ENCODE data around the gene NRTN. TPM values are rescaled to one million over a fixed set of nuclear protein-coding genes. Genes with fewer than 3 reads are reported as not detected.
A peak's percentile ranks its signal among the peaks of the same experiment; 100 is the strongest.

The NRTN gene
- total and polyA plus RNA-seq, 7 experiments from 2014 or later: 0.19 to 1.0 (median 0.66) TPM; not detected in 1

DNA sequence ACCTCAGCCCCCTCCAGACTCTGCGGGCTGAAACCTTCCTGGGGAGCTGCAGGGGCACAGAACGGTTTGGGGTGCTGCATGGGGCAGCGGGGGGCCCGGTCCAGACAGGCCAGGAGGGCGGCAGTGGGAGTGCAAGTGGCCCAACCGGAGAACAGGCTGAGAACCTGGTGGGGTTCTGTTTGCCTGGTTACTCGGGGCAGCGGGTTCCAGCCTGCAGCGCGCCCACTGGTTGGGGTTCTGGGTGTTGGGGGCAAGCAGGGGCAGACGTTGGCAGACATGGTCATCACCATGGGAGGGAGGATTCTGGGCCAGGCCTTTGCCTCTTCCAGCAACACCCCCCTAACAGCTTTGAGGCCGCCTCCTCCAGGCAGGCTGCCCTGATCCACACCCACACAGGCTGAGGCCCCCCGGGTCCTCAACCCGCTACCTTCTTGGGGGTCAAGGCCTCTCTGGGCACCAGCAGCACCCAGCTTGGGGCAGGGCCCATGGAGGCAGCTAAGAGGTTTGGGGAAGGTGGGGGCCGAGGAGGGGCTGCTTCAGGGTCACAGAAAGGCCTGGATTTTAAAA is 20.2 kb upstream of the NRTN start, which contains the start of gene PRR22:
Gene PRR22, minus strand, starts transcription at position 166 of the 567 bp plus-strand sequence. Its CDS starts 86 bp downstream, at position 80.
- CTCF ChIA-PET: no interaction called here
- DNase-seq (no peak), ATAC-seq (peak; percentile 3)
- peaks cover 0 to under 1% of the 10 kb centered on the region in 2 donors for H3K4me1 ChIP-seq (ENCODE audit: control insufficient read depth in 2 of 2, insufficient read depth in 2 of 2, low read length in 2 of 2)
- POLR2A ChIA-PET: no interaction called here
- H3K27ac Mint-ChIP-seq: peak within 1 kb of the TSS in 1 of 9 donors; percentile 38
- H3K27me3 ChIP-seq (ENCODE audit: control insufficient read depth in 2 of 2, insufficient read depth in 2 of 2, low read length in 2 of 2): no peaks in the 10 kb centered on the region
- H3K27ac ChIP-seq (ENCODE audit: low read depth, low read length): no peak within 1 kb of the TSS
- no peaks in the 10 kb centered on the region for H3K9me3 ChIP-seq (ENCODE audit: control insufficient read depth in 2 of 3, low read length in 3 of 3)
- no peaks in the 10 kb centered on the region for H3K9me3 Mint-ChIP-seq
- H3K36me3 ChIP-seq (ENCODE audit: control insufficient read depth in 2 of 3, insufficient read depth in 3 of 3, low read length in 3 of 3): peaks cover 1 to 58% (median 26%) of the 10 kb centered on the region in 3 experiments
- no peak within 1 kb of the TSS for H3K4me3 ChIP-seq (ENCODE audit: low read length)
- no peaks in the 10 kb centered on the region for H3K27me3 Mint-ChIP-seq
- H3K4me3 Mint-ChIP-seq: no peak within 1 kb of the TSS
- peaks cover 0 to 7% (median 0%) of the 10 kb centered on the region in 7 donors for H3K4me1 Mint-ChIP-seq
- H3K36me3 Mint-ChIP-seq: peaks cover 0 to 16% (median 8%) of the 10 kb centered on the region in 5 donors
- intact Hi-C loops (cut with micrococcal nuclease): no loop called here

DNA sequence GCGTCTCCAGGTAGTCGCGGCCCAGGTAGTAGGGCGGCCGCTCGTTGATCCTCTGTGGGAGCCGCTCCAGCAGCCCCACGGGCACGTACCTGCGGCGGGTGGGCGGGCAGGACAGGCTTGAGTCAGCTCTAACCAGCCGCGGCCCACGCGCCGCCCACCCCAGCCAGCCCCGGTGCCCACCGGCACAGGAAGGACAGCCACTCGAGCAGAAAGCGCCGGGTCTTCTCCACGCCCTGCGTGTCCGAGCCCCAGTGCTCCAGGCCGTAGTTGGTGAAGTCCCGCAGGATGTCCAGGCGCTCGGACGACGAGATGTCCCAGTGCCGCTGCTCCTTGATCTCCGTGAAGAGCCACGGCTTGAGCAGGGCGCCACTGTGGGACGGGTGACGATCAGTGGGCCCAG is 19.4 kb upstream of the NRTN start:
- Mint-ChIP-seq H3K4me3 (no peak overlapping the region), H3K9me3 (peaks cover 0 to 1% (median 0%) of the 10 kb centered on the region in 11 donors), H3K27me3 (no peaks in the 10 kb centered on the region), H3K27ac (no peak overlapping the region), H3K36me3 (peaks cover 5 to 20% (median 11%) of the 10 kb centered on the region in 5 donors), H3K4me1 (peaks cover 3 to 14% (median 5%) of the 10 kb centered on the region in 7 donors)
- DNase-seq: no peak
- no peaks in the 10 kb centered on the region for H3K27me3 ChIP-seq (ENCODE audit: control insufficient read depth in 2 of 2, insufficient read depth in 2 of 2, low read length in 2 of 2)
- peaks cover 4 to 62% (median 33%) of the 10 kb centered on the region in 3 experiments for H3K36me3 ChIP-seq (ENCODE audit: control insufficient read depth in 2 of 3, insufficient read depth in 3 of 3, low read length in 3 of 3)
- intact Hi-C loops (cut with micrococcal nuclease): no loop called here
- ChIA-PET CTCF (no interaction called here), POLR2A (no interaction called here)
- H3K4me1 ChIP-seq (ENCODE audit: control insufficient read depth in 2 of 2, insufficient read depth in 2 of 2, low read length in 2 of 2): peaks cover 6 to 8% of the 10 kb centered on the region in 2 donors
- ATAC-seq: no peak
- H3K27ac ChIP-seq (ENCODE audit: low read depth, low read length): no peak overlapping the region
- H3K4me3 ChIP-seq (ENCODE audit: low read length): no peak overlapping the region
- no peaks in the 10 kb centered on the region for H3K9me3 ChIP-seq (ENCODE audit: control insufficient read depth in 2 of 3, low read length in 3 of 3)

DNA sequence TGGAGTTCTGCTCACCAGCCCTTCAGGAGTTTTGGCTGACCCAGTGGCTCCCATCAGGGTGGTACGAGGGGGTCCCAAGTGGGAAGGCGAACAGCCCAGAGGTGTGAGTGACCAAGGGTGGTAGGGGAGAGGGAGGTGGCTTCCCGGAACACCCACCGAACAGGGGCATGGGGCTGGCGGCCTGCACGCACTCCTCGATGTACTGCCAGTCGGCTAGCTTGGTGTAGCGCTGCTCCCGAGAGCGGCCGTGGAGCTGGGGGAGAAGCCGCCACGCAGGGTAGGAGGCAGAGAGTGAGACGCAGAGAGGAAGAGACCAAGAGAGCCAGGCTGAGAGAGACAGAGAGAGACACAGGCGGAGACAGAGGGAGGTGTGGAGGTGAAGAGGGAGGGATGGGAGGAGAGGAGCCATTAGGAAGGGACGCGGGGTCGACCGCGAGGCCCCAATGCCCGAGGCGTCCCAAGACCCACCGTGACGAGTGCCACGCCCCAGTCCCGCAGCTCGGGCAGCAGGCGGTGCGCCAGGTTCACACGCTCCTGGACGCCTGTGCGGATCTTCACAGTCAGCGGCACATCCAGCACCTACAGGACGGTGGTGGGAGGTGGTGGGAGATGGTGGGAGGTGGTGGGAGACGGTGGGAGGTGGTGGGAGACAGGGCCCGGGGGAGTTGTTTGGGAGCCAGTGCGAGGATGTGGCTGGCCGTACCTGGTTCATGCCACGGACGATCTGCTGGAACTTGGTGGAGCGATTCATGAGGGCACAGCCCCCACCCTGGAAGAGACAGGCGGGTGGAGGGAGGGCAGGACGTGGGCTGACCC is 18.1 kb upstream of the NRTN start:
- H3K27ac ChIP-seq (ENCODE audit: low read depth, low read length): no peak overlapping the region

DNA sequence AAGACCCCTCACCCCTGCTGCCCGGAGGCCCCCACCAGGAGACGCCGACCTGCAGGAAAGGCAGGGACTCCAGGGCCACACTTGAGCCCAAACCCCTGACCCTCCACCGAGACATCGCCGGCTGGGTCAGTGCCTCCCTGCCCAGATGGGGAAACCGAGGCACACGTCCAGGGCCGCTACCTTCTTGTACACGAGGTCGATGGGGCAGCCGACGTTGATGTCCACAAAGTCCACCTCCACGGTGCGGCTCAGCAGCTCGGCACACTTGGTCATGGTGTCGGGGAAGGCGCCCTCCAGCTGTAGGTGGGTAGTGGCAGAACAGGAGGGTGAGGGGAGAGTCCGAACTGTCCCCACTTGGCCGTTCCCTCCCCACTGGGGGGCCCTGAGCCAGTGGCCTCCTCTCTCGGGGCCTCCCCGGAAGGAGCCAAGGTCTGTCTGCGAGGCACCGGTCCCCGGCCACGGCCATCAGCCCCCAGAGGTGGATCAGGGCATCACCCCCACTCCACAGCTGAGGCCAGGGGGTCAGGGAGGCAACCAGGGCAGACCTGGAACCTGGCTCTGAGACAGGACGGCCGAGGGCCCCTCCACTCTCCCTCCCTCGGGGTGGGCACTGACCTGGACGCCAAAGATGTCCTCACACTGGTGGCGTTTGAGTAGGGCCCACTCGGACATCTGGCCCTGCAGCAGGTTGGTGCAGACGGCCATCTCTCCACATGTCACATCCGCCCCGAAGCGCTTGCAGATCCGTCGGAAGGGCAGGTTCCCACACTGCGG is 17.3 kb upstream of the NRTN start:
- ChIA-PET CTCF (no interaction called here), POLR2A (interaction anchor here (0.9 to 1.4 kb wide), 2 partner anchors 40 to 68 kb away, joined by 3 to 6 read pairs; no protein-coding TSS in a partner anchor)
- no peak overlapping the region for H3K4me3 Mint-ChIP-seq
- H3K9me3 ChIP-seq (ENCODE audit: control insufficient read depth in 2 of 3, low read length in 3 of 3): no peaks in the 10 kb centered on the region
- H3K4me1 ChIP-seq (ENCODE audit: control insufficient read depth in 2 of 2, insufficient read depth in 2 of 2, low read length in 2 of 2): peaks cover 8 to 12% of the 10 kb centered on the region in 2 donors
- peaks cover 6 to 22% (median 14%) of the 10 kb centered on the region in 7 donors for H3K4me1 Mint-ChIP-seq
- no peaks in the 10 kb centered on the region for H3K27me3 ChIP-seq (ENCODE audit: control insufficient read depth in 2 of 2, insufficient read depth in 2 of 2, low read length in 2 of 2)
- peaks cover 5 to 22% (median 13%) of the 10 kb centered on the region in 5 donors for H3K36me3 Mint-ChIP-seq
- H3K9me3 Mint-ChIP-seq: peaks cover 0 to 9% (median 0%) of the 10 kb centered on the region in 11 donors
- H3K27ac ChIP-seq (ENCODE audit: low read depth, low read length): no peak overlapping the region
- intact Hi-C loops (cut with micrococcal nuclease): no loop called here
- ATAC-seq (no peak), DNase-seq (no peak)
- H3K27ac Mint-ChIP-seq: peak overlapping the region in 1 of 9 donors; percentile 41
- no peaks in the 10 kb centered on the region for H3K27me3 Mint-ChIP-seq
- peaks cover 4 to 66% (median 33%) of the 10 kb centered on the region in 3 experiments for H3K36me3 ChIP-seq (ENCODE audit: control insufficient read depth in 2 of 3, insufficient read depth in 3 of 3, low read length in 3 of 3)
- H3K4me3 ChIP-seq (ENCODE audit: low read length): no peak overlapping the region

More for the DNA sequence above, 18.1 kb upstream of the NRTN start:
- H3K27ac Mint-ChIP-seq: peak overlapping the region in 1 of 9 donors; percentile 36
- H3K4me3 Mint-ChIP-seq: no peak overlapping the region
- ATAC-seq (no peak), DNase-seq (no peak)
- POLR2A ChIA-PET: no interaction called here
- H3K27me3 Mint-ChIP-seq: no peaks in the 10 kb centered on the region
- Histone ChIP-seq H3K27me3 (ENCODE audit: control insufficient read depth in 2 of 2, insufficient read depth in 2 of 2, low read length in 2 of 2) (no peaks in the 10 kb centered on the region), H3K4me3 (ENCODE audit: low read length) (no peak overlapping the region), H3K4me1 (ENCODE audit: control insufficient read depth in 2 of 2, insufficient read depth in 2 of 2, low read length in 2 of 2) (peaks cover 8 to 12% of the 10 kb centered on the region in 2 donors), H3K36me3 (ENCODE audit: control insufficient read depth in 2 of 3, insufficient read depth in 3 of 3, low read length in 3 of 3) (peaks cover 4 to 66% (median 33%) of the 10 kb centered on the region in 3 experiments), H3K9me3 (ENCODE audit: control insufficient read depth in 2 of 3, low read length in 3 of 3) (no peaks in the 10 kb centered on the region)
- intact Hi-C loops (cut with micrococcal nuclease): no loop called here
- peaks cover 6 to 22% (median 12%) of the 10 kb centered on the region in 7 donors for H3K4me1 Mint-ChIP-seq
- peaks cover 0 to 9% (median 0%) of the 10 kb centered on the region in 11 donors for H3K9me3 Mint-ChIP-seq
- CTCF ChIA-PET: no interaction called here
- H3K36me3 Mint-ChIP-seq: peaks cover 5 to 22% (median 13%) of the 10 kb centered on the region in 5 donors

DNA sequence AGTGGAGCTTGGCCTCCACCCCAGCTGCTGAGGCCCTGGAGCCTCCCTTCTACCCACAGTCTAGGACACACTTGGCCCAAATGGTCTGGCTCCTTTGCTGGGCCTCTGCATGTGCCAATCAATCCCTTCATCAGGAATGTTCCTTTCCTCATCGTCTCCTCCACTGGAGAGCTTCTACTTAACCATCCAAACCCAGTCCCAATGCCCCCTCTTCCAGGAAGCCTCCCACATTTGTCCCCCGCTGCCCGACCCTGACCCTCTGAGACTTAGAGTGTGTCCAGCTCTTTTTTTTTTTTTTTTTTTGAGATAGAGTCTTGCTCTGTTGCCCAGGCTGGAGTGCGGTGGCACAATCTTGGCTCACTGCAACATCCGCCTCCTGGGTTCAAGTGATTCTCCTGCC is 16.4 kb upstream of the NRTN start:
- POLR2A ChIA-PET: interaction anchor here (0.7 to 1.8 kb wide), 4 partner anchors 40 to 116 kb away, joined by 3 to 6 read pairs (median 4); partner anchors contain the start of genes CATSPERD and NDUFA11
- H3K27ac Mint-ChIP-seq: peak overlapping the region in 3 of 9 donors; percentile 29 to 43 (median 33)
- peaks cover 5 to 22% (median 13%) of the 10 kb centered on the region in 5 donors for H3K36me3 Mint-ChIP-seq

DNA sequence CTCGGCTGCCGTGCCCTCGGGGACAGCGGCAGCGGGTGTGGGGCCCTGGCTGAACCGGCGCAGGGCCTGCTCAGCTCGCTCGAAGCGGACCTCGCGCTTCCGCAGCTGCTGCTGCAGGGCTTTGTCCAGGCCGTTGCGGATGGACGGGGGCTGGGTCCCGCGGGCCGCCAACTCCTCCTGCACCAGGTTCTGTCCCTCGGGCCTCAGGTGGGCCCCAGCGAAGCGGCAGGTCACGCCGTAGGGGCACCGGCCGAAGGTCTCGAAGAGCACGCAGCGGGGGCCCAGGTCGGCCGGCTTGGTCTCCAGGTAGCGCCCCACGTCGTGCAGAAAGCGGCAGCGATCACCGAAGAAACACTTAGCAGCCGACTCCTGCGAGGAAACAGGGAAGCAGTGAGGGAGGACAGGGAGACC is 15.5 kb upstream of the NRTN start:
- no peak for DNase-seq
- Histone ChIP-seq H3K36me3 (ENCODE audit: control insufficient read depth in 2 of 3, insufficient read depth in 3 of 3, low read length in 3 of 3) (peaks cover 4 to 59% (median 33%) of the 10 kb centered on the region in 3 experiments), H3K4me3 (ENCODE audit: low read length) (no peak overlapping the region), H3K9me3 (ENCODE audit: control insufficient read depth in 2 of 3, low read length in 3 of 3) (no peaks in the 10 kb centered on the region), H3K4me1 (ENCODE audit: control insufficient read depth in 2 of 2, insufficient read depth in 2 of 2, low read length in 2 of 2) (peaks cover 8 to 12% of the 10 kb centered on the region in 2 donors), H3K27ac (ENCODE audit: low read depth, low read length) (no peak overlapping the region), H3K27me3 (ENCODE audit: control insufficient read depth in 2 of 2, insufficient read depth in 2 of 2, low read length in 2 of 2) (no peaks in the 10 kb centered on the region)
- Mint-ChIP-seq H3K4me1 (peaks cover 6 to 22% (median 15%) of the 10 kb centered on the region in 7 donors), H3K27me3 (no peaks in the 10 kb centered on the region), H3K9me3 (peaks cover 0 to 9% (median 0%) of the 10 kb centered on the region in 11 donors), H3K36me3 (peaks cover 5 to 22% (median 13%) of the 10 kb centered on the region in 5 donors), H3K4me3 (peak overlapping the region in 5 of 10 donors; percentile 25 to 98 (median 94)), H3K27ac (no peak overlapping the region)
- ChIA-PET CTCF (interaction anchor here (1.4 kb wide), 1 partner anchor 68 kb away, joined by 3 read pairs; no protein-coding TSS in a partner anchor), POLR2A (interaction anchor here (0.6 to 2.9 kb wide), 5 partner anchors 14 to 115 kb away, joined by 3 to 26 read pairs (median 11); partner anchors contain the start of genes CATSPERD, LONP1 and NDUFA11)
- no peak for ATAC-seq
- intact Hi-C loops (cut with micrococcal nuclease): no loop called here

More for the DNA sequence above, 16.4 kb upstream of the NRTN start:
- DNase-seq (no peak), ATAC-seq (no peak)
- no peak overlapping the region for H3K4me3 ChIP-seq (ENCODE audit: low read length)
- CTCF ChIA-PET: no interaction called here
- Mint-ChIP-seq H3K4me1 (peaks cover 6 to 22% (median 14%) of the 10 kb centered on the region in 7 donors), H3K4me3 (peak overlapping the region in 3 of 10 donors; percentile 37 to 63 (median 48)), H3K9me3 (peaks cover 0 to 9% (median 0%) of the 10 kb centered on the region in 11 donors), H3K27me3 (no peaks in the 10 kb centered on the region)
- peaks cover 4 to 66% (median 33%) of the 10 kb centered on the region in 3 experiments for H3K36me3 ChIP-seq (ENCODE audit: control insufficient read depth in 2 of 3, insufficient read depth in 3 of 3, low read length in 3 of 3)
- no peaks in the 10 kb centered on the region for H3K9me3 ChIP-seq (ENCODE audit: control insufficient read depth in 2 of 3, low read length in 3 of 3)
- H3K4me1 ChIP-seq (ENCODE audit: control insufficient read depth in 2 of 2, insufficient read depth in 2 of 2, low read length in 2 of 2): peaks cover 8 to 12% of the 10 kb centered on the region in 2 donors
- H3K27me3 ChIP-seq (ENCODE audit: control insufficient read depth in 2 of 2, insufficient read depth in 2 of 2, low read length in 2 of 2): no peaks in the 10 kb centered on the region
- H3K27ac ChIP-seq (ENCODE audit: low read depth, low read length): no peak overlapping the region
- intact Hi-C loops (cut with micrococcal nuclease): no loop called here
